HepG2 (cell line): ENCODE measurements around the gene HIPK2. TPM values are rescaled to one million over a fixed set of nuclear protein-coding genes. Genes with fewer than 3 reads are reported as not detected.

ENCODE experiments used
- ATF1 ChIP-seq: IDR thresholded peaks from 2 replicates; pipeline ENCODE4 v1.6.1; 2016; ENCODE audit warnings: mild to moderate bottlenecking, control low read depth
- E2F5 ChIP-seq: sonication (generic); formaldehyde crosslinking; conservative IDR thresholded peaks from 2 replicates; pipeline ENCODE4 v1.4.0; 2020; ENCODE audit warnings: missing genetic modification reagents
- ETV5 ChIP-seq: IDR thresholded peaks from 2 replicates; pipeline ENCODE4 v1.6.1; 2018; ENCODE audit warnings: missing biosample characterization, missing genetic modification reagents, inconsistent platforms, borderline replicate concordance
- GATAD2A ChIP-seq: IDR thresholded peaks from 2 replicates; pipeline ENCODE4 v1.6.1; 2016
- KDM1A ChIP-seq: IDR thresholded peaks from 2 replicates; pipeline ENCODE4 v1.6.1; 2016; ENCODE audit warnings: missing compliant biosample characterization
- KLF13 ChIP-seq: sonication (generic); formaldehyde crosslinking; IDR thresholded peaks from 2 replicates; pipeline ENCODE4 v1.4.0; 2020; ENCODE audit warnings: mild to moderate bottlenecking, missing genetic modification reagents
- LBX2 ChIP-seq: sonication (generic); formaldehyde crosslinking; IDR thresholded peaks from 2 replicates; pipeline ENCODE4 v1.5.0; 2020; ENCODE audit warnings: missing genetic modification reagents, mild to moderate bottlenecking, borderline replicate concordance
- MED1 ChIP-seq: sonication (generic); formaldehyde crosslinking; IDR thresholded peaks from 2 replicates; pipeline ENCODE4 v1.4.0; 2020; ENCODE audit warnings: missing genetic modification reagents
- MED8 ChIP-seq: sonication (generic); formaldehyde crosslinking; IDR thresholded peaks from 2 replicates; pipeline ENCODE4 v1.8.1; 2023; ENCODE audit warnings: mild to moderate bottlenecking, missing genetic modification reagents; ENCODE audit not compliant: insufficient replicate concordance
- NFE2 ChIP-seq: sonication (generic); formaldehyde crosslinking; IDR thresholded peaks from 2 replicates; pipeline ENCODE4 v1.4.0; 2020; ENCODE audit warnings: missing genetic modification reagents
- POLR2A ChIP-seq, 2 experiments: IDR thresholded peaks; 2 replicates each; pipeline ENCODE4 v1.6.1; 2011; ENCODE audit warnings: low read depth in 2 of 2, low read length in 2 of 2, mild to moderate bottlenecking in 1 of 2, moderate library complexity in 1 of 2; ENCODE audit not compliant: insufficient read depth in 1 of 2
- RXRB ChIP-seq: IDR thresholded peaks from 2 replicates; pipeline ENCODE4 v1.6.1; 2016; ENCODE audit warnings: borderline replicate concordance, missing genetic modification reagents, missing compliant biosample characterization
- SP4 ChIP-seq: sonication (generic); formaldehyde crosslinking; IDR thresholded peaks from 2 replicates; pipeline ENCODE4 v1.8.1; 2023; ENCODE audit warnings: mild to moderate bottlenecking, missing genetic modification reagents
- SRSF1 ChIP-seq: fragments of 200-400 bp; formaldehyde crosslinking; optimal IDR thresholded peaks from 2 replicates; pipeline ENCODE3; 2017; ENCODE audit warnings: mild to moderate bottlenecking, low read depth, low read length, moderate library complexity
- TRIM24 ChIP-seq: sonication (generic); formaldehyde crosslinking; IDR thresholded peaks from 2 replicates; pipeline ENCODE4 v1.8.0; 2022; ENCODE audit warnings: mild to moderate bottlenecking, missing genetic modification reagents
- ZBTB2 ChIP-seq: sonication (generic); formaldehyde crosslinking; IDR thresholded peaks from 2 replicates; pipeline ENCODE4 v1.8.0; 2022; ENCODE audit warnings: low read depth, missing genetic modification reagents
- ZNF136 ChIP-seq: sonication (generic); formaldehyde crosslinking; IDR thresholded peaks from 2 replicates; pipeline ENCODE4 v1.8.1; 2022; ENCODE audit warnings: low read depth, mild to moderate bottlenecking, moderate library complexity, missing genetic modification reagents
- ZNF142 ChIP-seq: sonication (generic); formaldehyde crosslinking; IDR thresholded peaks from 2 replicates; pipeline ENCODE4 v1.4.0; 2020; ENCODE audit warnings: missing genetic modification reagents
- ZNF570 ChIP-seq: sonication (generic); formaldehyde crosslinking; IDR thresholded peaks from 2 replicates; pipeline ENCODE4 v1.4.0; 2020; ENCODE audit warnings: mild to moderate bottlenecking, missing genetic modification reagents, borderline replicate concordance
- ZNF747 ChIP-seq: sonication (generic); formaldehyde crosslinking; IDR thresholded peaks from 2 replicates; pipeline ENCODE4 v1.8.1; 2023; ENCODE audit warnings: missing genetic modification reagents, mild to moderate bottlenecking, borderline replicate concordance
- ZNF780A ChIP-seq: sonication (generic); formaldehyde crosslinking; IDR thresholded peaks from 2 replicates; pipeline ENCODE4 v1.8.0; 2022; ENCODE audit warnings: mild to moderate bottlenecking, missing genetic modification reagents, moderate library complexity
- ZNF891 ChIP-seq: sonication (generic); formaldehyde crosslinking; IDR thresholded peaks from 2 replicates; pipeline ENCODE4 v1.5.0; 2020; ENCODE audit warnings: mild to moderate bottlenecking, missing genetic modification reagents
- ZSCAN29 ChIP-seq: sonication (generic); formaldehyde crosslinking; conservative IDR thresholded peaks from 2 replicates; pipeline ENCODE4 v1.4.0; 2020; ENCODE audit warnings: mild to moderate bottlenecking, missing genetic modification reagents
- polyA plus RNA-seq, 8 experiments: library from polyadenylated mRNA; depleted of rRNA in 3 of 8; stranded (reverse) in 7 of 8; unstranded in 1 of 8; fragments of >200 nt; fragmentation: Illumina TruSeq in 4 of 8; extraction: Trizol in 4 of 8; gene quantifications; 2 replicates each; pipeline versions ENCODE4 v1.2.1 to v1.2.3, GENCODE V29; 2011 to 2016; ENCODE audit warnings: low read depth in 4 of 8, missing spikeins in 1 of 8, mixed read lengths in 1 of 8; ENCODE audit not compliant: insufficient read depth in 1 of 8
- total RNA-seq, 5 experiments: library from RNA; depleted of rRNA; stranded (reverse); fragments of >200 nt; fragmentation: Illumina TruSeq; extraction: Trizol; gene quantifications; 2 replicates each; pipeline ENCODE4 v1.2.3, GENCODE V29; 2016; ENCODE audit warnings: low read depth in 1 of 5

HIPK2 gene
- total and polyA plus RNA-seq, 2 of the 13 experiments (the other 11 are each of a cell fraction or from before 2014, with no cell fraction given) = 14.4 to 20.2 TPM

- TF ChIP-seq SRSF1 = no peak
- TF ChIP-seq ZSCAN29 = no peak
- no peak for TF ChIP-seq ZBTB2 (CRISPR knock-in tag)
- no peak for TF ChIP-seq MED8 (CRISPR knock-in tag)
- no peak for TF ChIP-seq LBX2 (CRISPR knock-in tag)
- peak; percentile 78 for TF ChIP-seq GATAD2A (CRISPR knock-in tag)
- TF ChIP-seq ETV5 = peak; percentile 79; the same call in 1 of the 2 replicates
- TF ChIP-seq ZNF891 (CRISPR knock-in tag) = no peak
- TF ChIP-seq ZNF747 (CRISPR knock-in tag) = no peak
- TF ChIP-seq KDM1A (CRISPR knock-in tag) = no peak
- no peak for TF ChIP-seq E2F5 (CRISPR knock-in tag)
- no peak for TF ChIP-seq ZNF570
- TF ChIP-seq NFE2 (CRISPR knock-in tag) = no peak
- no peak for TF ChIP-seq ATF1
- TF ChIP-seq RXRB (CRISPR knock-in tag) = 0 out of 2 replicates have a peak, but pooled peaks have one; percentile 25
- TF ChIP-seq KLF13 (CRISPR knock-in tag) = 0 out of 2 replicates have a peak, but pooled peaks have one; percentile 29
- TF ChIP-seq POLR2A (IDR thresholded peaks at IDR 0.05; ENCODE audit: insufficient read depth in 1 of 2, low read depth in 2 of 2, low read length in 2 of 2) = no peak
- TF ChIP-seq ZNF136 (CRISPR knock-in tag) = no peak
- no peak for TF ChIP-seq SP4 (CRISPR knock-in tag)
- TF ChIP-seq ZNF142 (CRISPR knock-in tag) = no peak
- peak; percentile 61 for TF ChIP-seq MED1 (CRISPR knock-in tag)
- no peak for TF ChIP-seq ZNF780A (CRISPR knock-in tag)
- TF ChIP-seq TRIM24 (CRISPR knock-in tag) = no peak
Measured at GRCh38 chr7:139682136-139683013, 95.4 kb downstream of the HIPK2 start (continued).
